22Rv1 (cell line): Measurements from ENCODE around the gene RNU6-1.

Experiments
- CTCF ChIP-seq: fragments of 450-650 bp; IDR thresholded peaks from 2 replicates; pipeline ENCODE4 v1.5.1; 2017; ENCODE audit warnings: mild to moderate bottlenecking
- ZFX ChIP-seq: fragments of 450-650 bp; IDR thresholded peaks from 2 replicates; pipeline ENCODE4 v1.6.1; 2017; ENCODE audit warnings: antibody characterized with exemption, borderline replicate concordance

DNA sequence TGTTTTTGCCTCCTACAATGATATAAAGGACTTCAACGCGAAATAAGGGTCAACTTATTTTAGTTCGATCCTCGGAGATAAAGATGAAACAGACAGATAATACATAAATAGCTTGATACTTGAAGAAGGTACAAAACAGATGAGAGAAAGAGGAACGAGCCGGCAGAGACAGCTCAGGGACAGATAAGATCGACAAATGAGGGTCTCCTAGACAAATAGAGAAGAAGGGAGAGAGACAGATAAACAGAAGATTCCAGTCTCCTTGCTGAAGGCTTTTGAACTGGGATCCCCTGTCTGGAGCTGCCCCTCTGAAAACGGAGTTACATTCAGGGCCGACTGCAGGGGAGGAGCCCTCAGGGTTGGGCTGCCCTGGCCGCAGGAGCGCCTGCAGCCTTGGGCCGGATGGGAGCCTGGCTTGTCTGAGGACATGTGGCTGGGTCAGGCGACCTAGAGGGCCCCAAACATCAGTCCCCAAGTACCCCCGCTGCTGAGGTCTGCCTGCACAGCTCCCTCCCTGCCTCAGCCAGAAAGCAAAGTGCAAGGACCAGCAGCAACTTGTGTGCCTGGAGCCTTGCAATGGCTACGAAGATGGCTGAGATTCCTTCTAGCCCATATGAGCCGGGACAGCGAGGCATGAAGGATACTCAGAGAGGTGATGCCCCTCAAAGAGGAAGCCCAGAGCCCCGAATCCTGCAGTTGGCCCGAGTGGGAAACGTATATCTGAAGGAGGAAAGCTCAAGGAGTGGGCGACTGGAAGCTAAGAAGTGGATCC lies 15.5 kb downstream of the RNU6-1 start:
- TF ChIP-seq CTCF (no peak), ZFX (no peak)
